Measurements from ENCODE around the gene MUC5B.
A peak's percentile ranks its signal among the peaks of the same experiment; 100 is the strongest.

Gene MUC5B

DNA sequence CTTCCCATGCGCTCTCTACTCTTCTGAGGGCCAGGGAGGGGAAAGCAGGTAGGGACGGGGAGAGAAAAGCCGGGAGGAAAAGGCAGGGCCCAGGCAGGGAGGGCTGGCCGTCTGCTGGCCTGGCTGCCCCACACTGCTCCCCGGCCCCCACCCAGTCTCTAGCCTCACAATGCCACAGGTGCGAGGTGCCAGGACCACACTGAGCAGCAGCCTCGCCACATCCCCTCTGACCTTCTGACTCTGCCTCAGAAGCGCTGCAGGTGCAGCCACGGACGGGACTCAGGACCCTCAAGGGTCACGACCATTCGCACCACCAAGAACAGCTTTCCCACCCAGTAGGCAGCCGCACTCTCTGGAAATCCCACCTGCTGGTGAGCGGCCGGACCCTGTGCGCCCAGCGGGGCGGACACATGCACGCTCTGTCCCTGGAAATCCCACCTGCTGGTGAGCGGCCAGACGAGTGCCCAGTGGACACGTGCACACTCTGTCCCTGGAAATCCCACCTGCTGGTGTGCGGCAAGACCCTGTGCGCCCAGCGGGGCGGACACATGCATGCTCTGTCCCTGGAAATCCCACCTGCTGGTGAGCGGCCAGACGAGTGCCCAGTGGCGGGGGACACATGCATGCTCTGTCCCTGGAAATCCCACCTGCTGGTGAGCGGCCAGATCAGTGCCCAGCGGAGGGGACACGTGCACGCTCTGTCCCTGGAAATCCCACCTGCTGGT, 66.5 kb downstream of the MUC5B start:
- no peak for DNase-seq
- peaks cover 24% of the 10 kb centered on the region for H3K36me3 Mint-ChIP-seq (ENCODE audit: low read depth)
- H3K27me3 Mint-ChIP-seq (ENCODE audit: low read depth, poor library complexity) = no peaks in the 10 kb centered on the region
- H3K9me3 Mint-ChIP-seq = no peaks in the 10 kb centered on the region
- no peak overlapping the region for H3K27ac Mint-ChIP-seq
- H3K4me3 Mint-ChIP-seq = no peak overlapping the region
- H3K4me1 Mint-ChIP-seq = no peaks in the 10 kb centered on the region
- TF ChIP-seq, protein P1, sequence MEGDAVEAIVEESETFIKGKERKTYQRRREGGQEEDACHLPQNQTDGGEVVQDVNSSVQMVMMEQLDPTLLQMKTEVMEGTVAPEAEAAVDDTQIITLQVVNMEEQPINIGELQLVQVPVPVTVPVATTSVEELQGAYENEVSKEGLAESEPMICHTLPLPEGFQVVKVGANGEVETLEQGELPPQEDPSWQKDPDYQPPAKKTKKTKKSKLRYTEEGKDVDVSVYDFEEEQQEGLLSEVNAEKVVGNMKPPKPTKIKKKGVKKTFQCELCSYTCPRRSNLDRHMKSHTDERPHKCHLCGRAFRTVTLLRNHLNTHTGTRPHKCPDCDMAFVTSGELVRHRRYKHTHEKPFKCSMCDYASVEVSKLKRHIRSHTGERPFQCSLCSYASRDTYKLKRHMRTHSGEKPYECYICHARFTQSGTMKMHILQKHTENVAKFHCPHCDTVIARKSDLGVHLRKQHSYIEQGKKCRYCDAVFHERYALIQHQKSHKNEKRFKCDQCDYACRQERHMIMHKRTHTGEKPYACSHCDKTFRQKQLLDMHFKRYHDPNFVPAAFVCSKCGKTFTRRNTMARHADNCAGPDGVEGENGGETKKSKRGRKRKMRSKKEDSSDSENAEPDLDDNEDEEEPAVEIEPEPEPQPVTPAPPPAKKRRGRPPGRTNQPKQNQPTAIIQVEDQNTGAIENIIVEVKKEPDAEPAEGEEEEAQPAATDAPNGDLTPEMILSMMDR (IDR thresholded peaks at IDR 0.05) = no peak

GRCh38 chr11:1290052-1291040, 67.5 kb downstream of the MUC5B start:
- no peak overlapping the region for H3K27ac Mint-ChIP-seq
- TF ChIP-seq, protein P1 (IDR thresholded peaks at IDR 0.05) = no peak
- no peaks in the 10 kb centered on the region for H3K27me3 Mint-ChIP-seq (ENCODE audit: low read depth, poor library complexity)
- no peaks in the 10 kb centered on the region for H3K4me1 Mint-ChIP-seq
- peaks cover 22% of the 10 kb centered on the region for H3K36me3 Mint-ChIP-seq (ENCODE audit: low read depth)
- DNase-seq = no peak
- H3K9me3 Mint-ChIP-seq = no peaks in the 10 kb centered on the region
- no peak overlapping the region for H3K4me3 Mint-ChIP-seq

DNA sequence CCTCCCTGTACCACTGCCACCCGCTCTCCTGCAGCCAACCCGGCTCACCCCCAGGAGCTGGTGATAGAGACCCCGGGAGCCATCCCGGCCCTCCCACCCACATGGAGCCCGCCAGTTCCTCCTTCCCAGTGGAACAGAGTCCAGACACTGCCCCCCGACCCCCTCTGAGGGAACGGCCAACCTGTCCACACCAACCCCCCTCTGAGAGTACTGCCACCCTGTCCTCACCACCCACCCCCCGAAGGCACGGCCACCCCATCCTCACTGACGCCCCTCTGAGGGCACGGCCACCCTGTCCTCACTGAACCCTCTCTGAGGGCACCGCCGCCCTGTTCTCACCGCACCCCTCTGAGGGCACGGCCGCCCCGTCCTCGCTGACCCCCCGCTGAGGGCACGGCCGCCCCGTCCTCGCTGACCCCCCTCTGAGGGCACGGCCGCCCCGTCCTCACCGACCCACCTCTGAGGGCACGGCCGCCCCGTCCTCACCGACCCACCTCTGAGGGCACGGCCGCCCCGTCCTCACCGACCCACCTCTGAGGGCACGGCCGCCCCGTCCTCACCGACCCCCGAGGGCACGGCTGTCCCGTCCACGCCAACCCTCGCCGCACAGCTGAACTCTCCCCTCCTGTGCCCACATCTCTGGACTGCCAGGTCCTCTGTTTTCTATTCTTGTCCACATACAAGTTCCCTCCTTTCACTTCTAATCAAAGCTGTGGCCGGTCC, 68.6 kb downstream of the MUC5B start:
- TF ChIP-seq, protein P1 (IDR thresholded peaks at IDR 0.05) = no peak
- H3K27ac Mint-ChIP-seq = no peak overlapping the region
- no peak overlapping the region for H3K4me3 Mint-ChIP-seq
- H3K4me1 Mint-ChIP-seq = no peaks in the 10 kb centered on the region
- peak; percentile 0 for DNase-seq
- peaks cover 11% of the 10 kb centered on the region for H3K36me3 Mint-ChIP-seq (ENCODE audit: low read depth)
- no peaks in the 10 kb centered on the region for H3K27me3 Mint-ChIP-seq (ENCODE audit: low read depth, poor library complexity)
- no peaks in the 10 kb centered on the region for H3K9me3 Mint-ChIP-seq

- Mint-ChIP-seq H3K9me3 (no peaks in the 10 kb centered on the region), H3K36me3 (ENCODE audit: low read depth) (peaks cover 5% of the 10 kb centered on the region), H3K27ac (no peak overlapping the region), H3K4me3 (no peak overlapping the region), H3K27me3 (ENCODE audit: low read depth, poor library complexity) (no peaks in the 10 kb centered on the region), H3K4me1 (no peaks in the 10 kb centered on the region)
- TF ChIP-seq, protein P1 (IDR thresholded peaks at IDR 0.05) = no peak
- DNase-seq = no peak
Observed at GRCh38 chr11:1292018-1292643, 69.3 kb downstream of the MUC5B start.
